Epithelial cell of esophagus (primary cell): ENCODE data around the gene LPP.

ENCODE experiments used
- DNase-seq: peaks from one replicate; pipeline ENCODE4 v3.0.0; 2010; ENCODE audit warnings: low read depth
- H3K4me3 ChIP-seq: 2 replicates; pipeline ENCODE4 v1.5.1; 2011; ENCODE audit warnings: mild to moderate bottlenecking, low read length, control low read depth
- TF ChIP-seq, protein P1 (sequence below): IDR thresholded peaks from 2 replicates; pipeline ENCODE4 v1.5.1; 2011; ENCODE audit warnings: low read depth, mild to moderate bottlenecking, low read length, control low read depth, inconsistent platforms; ENCODE audit not compliant: insufficient read depth; ENCODE audit errors: missing control alignments

The LPP gene

DNA sequence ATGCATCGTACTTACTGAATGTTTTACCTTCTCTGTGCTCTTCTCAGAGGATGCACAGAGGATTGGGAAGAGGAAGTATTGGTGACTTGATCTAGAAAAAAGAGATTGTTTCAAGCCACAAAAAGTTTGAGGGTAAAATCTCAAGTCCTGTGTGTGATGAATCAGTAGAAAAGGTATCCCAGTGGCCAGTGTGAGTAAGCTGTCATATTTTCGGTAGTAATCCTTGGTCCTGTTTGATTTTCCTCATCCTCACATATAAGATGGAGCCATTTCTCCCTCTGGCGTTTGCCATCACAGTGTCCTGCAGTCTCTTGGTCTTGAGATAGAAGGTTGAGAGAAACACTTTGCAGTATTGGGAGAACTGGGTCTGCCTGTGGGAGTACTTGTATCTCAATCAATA, 166.8 kb downstream of the LPP start:
- DNase-seq = peak; percentile 24
- H3K4me3 ChIP-seq = no peak overlapping the region
- TF ChIP-seq, protein P1, sequence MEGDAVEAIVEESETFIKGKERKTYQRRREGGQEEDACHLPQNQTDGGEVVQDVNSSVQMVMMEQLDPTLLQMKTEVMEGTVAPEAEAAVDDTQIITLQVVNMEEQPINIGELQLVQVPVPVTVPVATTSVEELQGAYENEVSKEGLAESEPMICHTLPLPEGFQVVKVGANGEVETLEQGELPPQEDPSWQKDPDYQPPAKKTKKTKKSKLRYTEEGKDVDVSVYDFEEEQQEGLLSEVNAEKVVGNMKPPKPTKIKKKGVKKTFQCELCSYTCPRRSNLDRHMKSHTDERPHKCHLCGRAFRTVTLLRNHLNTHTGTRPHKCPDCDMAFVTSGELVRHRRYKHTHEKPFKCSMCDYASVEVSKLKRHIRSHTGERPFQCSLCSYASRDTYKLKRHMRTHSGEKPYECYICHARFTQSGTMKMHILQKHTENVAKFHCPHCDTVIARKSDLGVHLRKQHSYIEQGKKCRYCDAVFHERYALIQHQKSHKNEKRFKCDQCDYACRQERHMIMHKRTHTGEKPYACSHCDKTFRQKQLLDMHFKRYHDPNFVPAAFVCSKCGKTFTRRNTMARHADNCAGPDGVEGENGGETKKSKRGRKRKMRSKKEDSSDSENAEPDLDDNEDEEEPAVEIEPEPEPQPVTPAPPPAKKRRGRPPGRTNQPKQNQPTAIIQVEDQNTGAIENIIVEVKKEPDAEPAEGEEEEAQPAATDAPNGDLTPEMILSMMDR = no peak

DNA sequence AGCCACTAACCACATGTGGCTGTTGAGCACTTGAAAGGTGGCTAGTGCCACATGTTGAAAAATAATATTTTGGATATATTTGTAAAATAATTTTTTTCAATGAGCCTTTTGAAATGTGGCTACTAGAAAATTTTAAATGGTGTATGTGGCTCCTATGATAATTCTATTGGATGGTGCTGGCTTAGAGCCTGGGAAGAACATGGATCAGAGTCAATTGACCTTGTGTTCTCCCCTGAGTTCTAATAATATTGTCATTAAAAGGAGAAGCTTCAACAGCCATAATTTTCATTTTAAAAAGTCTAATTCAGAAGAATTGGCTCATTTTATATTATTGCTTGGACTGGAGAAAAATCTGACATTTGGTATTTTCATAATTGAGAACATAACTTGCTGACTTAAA, 167.3 kb downstream of the LPP start:
- no peak for DNase-seq
- TF ChIP-seq, protein P1 = no peak
- no peak overlapping the region for H3K4me3 ChIP-seq

DNA sequence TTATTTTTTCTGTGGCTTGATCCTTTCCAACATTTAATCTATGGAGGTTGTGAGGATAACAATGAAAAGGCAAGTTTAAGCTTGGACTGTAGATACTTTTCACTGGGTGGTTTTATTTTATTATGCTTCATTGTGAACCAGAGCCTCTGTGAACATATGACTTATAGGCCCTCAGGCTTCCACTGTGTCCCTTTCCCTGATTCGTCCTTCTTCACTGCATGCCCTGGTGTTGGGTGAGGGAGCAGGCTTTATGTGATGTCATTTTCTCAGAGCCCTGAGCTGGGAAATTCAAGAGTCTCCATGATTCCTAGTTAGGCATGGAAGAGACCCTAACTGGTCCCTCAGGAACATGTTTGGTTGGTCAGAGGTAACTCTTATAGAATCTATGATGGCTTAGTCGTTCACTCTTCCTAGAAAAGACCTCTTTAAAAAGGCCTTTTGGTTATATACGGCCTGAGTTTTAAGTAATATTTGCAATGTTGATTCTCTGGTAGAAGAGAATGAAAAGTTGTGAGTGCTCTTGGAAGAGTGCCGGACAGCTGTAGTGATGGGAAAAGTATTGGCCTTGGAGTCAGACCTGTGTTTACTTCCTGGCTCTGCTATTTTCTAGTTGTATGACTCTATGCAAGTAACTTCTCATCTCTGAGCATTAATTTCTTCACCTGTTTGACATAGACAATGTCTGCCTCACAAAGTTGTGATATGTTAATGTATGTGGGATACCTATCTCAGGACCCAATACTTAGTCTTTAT, 168.4 kb downstream of the LPP start:
- no peak overlapping the region for H3K4me3 ChIP-seq
- TF ChIP-seq, protein P1 = no peak
- DNase-seq = peak; percentile 32

DNA sequence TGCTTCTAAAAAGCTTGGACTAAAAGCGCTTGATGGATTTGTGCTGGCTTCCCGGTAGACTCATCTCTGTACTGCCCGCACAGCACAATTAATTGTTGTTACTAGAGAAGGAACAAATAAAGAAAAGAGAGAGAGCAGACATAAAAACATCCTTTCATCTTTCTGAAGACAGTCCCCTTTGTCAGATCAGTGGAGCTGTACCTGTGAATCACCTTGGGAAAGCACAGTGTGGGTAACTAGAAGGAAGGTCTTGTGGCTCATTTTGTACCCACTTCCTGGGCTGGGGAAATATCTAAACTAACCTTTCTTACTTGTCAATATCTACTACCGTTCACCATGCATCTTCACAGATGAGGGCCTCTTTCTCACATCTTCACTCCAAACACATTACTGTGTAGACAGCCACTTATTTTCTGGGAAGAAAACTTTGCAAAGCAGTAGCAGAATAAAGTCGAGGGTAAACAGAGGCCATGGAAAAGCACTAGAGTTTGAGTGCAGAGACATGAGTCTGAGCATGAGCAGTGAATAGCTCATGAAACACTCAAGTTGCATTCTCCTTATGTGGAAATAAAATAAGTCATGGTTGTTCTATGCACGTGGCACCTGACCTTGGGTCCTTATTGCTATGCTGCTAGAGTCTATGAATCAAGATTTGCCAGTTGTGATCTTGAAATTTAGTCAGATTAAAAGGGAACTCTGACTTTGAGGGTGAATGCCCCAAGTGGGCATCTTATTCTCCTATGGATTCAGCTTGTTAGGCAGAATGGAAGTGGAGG, 169.3 kb downstream of the LPP start:
- H3K4me3 ChIP-seq = no peak overlapping the region
- TF ChIP-seq, protein P1 = no peak
- DNase-seq = no peak

DNA sequence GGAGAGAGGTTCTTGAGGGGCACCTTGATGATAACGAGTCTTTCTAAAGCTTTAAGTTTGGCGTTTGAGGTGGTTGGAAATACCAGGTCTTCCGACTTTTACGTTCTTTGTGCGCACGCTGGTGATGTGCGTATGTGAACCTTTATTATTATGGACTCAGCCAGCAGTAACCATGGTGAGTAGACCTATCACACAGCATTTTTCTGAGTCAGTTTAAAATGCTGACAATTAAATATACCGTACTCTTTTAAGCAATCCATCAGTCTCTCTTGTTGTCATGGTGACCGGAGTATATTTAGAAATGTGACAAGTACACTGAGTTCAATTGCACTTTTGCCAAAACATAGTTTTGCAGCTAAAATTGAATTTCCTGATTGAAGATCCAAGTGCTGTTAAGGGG, 172.2 kb downstream of the LPP start:
- TF ChIP-seq, protein P1 = no peak
- H3K4me3 ChIP-seq = no peak overlapping the region
- no peak for DNase-seq

DNA sequence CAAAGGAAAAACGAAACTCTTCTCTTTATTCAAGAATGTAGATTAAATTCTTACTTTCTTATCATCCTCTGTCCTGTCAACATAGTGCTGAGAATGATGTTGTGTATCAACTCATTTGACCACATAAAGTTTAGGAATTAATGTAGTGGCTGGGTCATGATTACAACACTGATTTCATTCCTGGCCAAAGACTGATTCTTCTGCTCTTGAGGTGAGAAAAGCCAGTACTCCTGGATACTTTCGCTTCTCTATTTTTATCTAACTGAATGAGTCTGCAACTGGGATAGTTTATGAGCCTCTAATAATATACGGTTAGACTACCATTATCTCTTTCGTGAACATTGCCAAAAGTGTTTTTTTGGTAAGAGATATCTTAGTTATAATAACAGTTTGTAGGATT, 173.0 kb downstream of the LPP start:
- TF ChIP-seq, protein P1 = no peak
- no peak for DNase-seq
- no peak overlapping the region for H3K4me3 ChIP-seq
